Small intestine (tissue), 7 donors: ENCODE measurements around the gene SPRYD3. TPM values are rescaled to one million over a fixed set of nuclear protein-coding genes. Genes with fewer than 3 reads are reported as not detected.

ENCODE experiments used
- DNase-seq, 2 donors: peaks; one replicate each; pipeline versions ENCODE4 v3.0.0 to v3.0.0-alpha.2; 2013
- FAIRE-seq: peaks from 2 replicates; lab custom pipeline; 2012; peaks lifted over from hg19 to GRCh38; lab: Jason Lieb, UNC
- H3K27ac ChIP-seq, 3 donors: one replicate each; pipeline ENCODE4 v1.5.1; 2013; ENCODE audit warnings: low read length in 2 of 3, mild to moderate bottlenecking in 2 of 3, control low read depth in 1 of 3, inconsistent platforms in 1 of 3, low read depth in 1 of 3, moderate library complexity in 1 of 3
- H3K27me3 ChIP-seq, 3 donors: one replicate each; pipeline ENCODE4 v1.6.1; 2013; ENCODE audit warnings: low read length in 3 of 3, inconsistent platforms in 1 of 3; ENCODE audit not compliant: control insufficient read depth in 3 of 3, insufficient read depth in 3 of 3
- H3K36me3 ChIP-seq, 3 donors: one replicate each; pipeline ENCODE4 v1.6.1; 2013; ENCODE audit warnings: low read length in 3 of 3, inconsistent platforms in 1 of 3, low read depth in 1 of 3, mild to moderate bottlenecking in 1 of 3, moderate library complexity in 1 of 3; ENCODE audit not compliant: control insufficient read depth in 3 of 3, insufficient read depth in 2 of 3
- H3K4me1 ChIP-seq, 3 donors: one replicate each; pipeline ENCODE4 v1.6.1; 2013; ENCODE audit warnings: low read length in 2 of 3, inconsistent platforms in 1 of 3, low read depth in 1 of 3, mild to moderate bottlenecking in 1 of 3, moderate library complexity in 1 of 3; ENCODE audit not compliant: control insufficient read depth in 3 of 3, insufficient read depth in 2 of 3
- H3K4me3 ChIP-seq, 3 donors: one replicate each; pipeline ENCODE4 v1.5.1; 2013; ENCODE audit warnings: low read length in 3 of 3, control low read depth in 1 of 3, inconsistent platforms in 1 of 3, low read depth in 1 of 3, mild to moderate bottlenecking in 1 of 3, moderate library complexity in 1 of 3
- H3K9me3 ChIP-seq, 2 donors: one replicate each; pipeline ENCODE4 v1.6.1; 2013; ENCODE audit warnings: low read depth in 1 of 2, low read length in 1 of 2; ENCODE audit not compliant: control insufficient read depth in 2 of 2, insufficient read depth in 1 of 2
- WGBS, 3 donors: extraction: QIAGEN DNeasy Blood & Tissue Kit; methylation state at CpG; one replicate each; pipeline ENCODE4 v1.1.7; 2013; 5-methylcytosine and 5-hydroxymethylcytosine counted together
- polyA plus RNA-seq, 4 donors: library from polyadenylated mRNA; stranded (reverse) in 3 of 4; unstranded in 1 of 4; fragments of 200-250 nt in 3 of 4; fragments of 120-200 nt in 1 of 4; gene quantifications; one replicate each; pipeline versions ENCODE4 v1.2.1 to v1.2.3, GENCODE V29; 2013
- donor health status: healthy with polysubstance abuse.
- donor health status: control.
- donor health status: control.
- donor health status: Bipolar disorder and iron deficiency.
- donor health status: healthy.

The SPRYD3 gene
- polyA plus RNA-seq, 4 donors, result 19.7 to 37.6 (median 22.9) TPM

GRCh38 chr12:53060064-53060720, 19.0 kb downstream of the SPRYD3 start:
- no peak for FAIRE-seq

GRCh38 chr12:53059434-53060063, 19.6 kb downstream of the SPRYD3 start:
- Histone ChIP-seq H3K9me3 (no peaks in the 10 kb centered on the region), H3K36me3 (peaks cover 0 to 85% (median 2%) of the 10 kb centered on the region in 3 donors), H3K27me3 (no peaks in the 10 kb centered on the region), H3K4me3 (no peak overlapping the region), H3K27ac (no peak overlapping the region), H3K4me1 (peaks cover 0 to 19% (median 0%) of the 10 kb centered on the region in 3 donors)
- WGBS, 3 donors, result 84 to 90% (median 85%) methylated on average over 21 to 24 of the region's 24 CpGs
- FAIRE-seq (no peak), DNase-seq (no peak)

More at GRCh38 chr12:53060064-53060720, 19.0 kb downstream of the SPRYD3 start:
- Histone ChIP-seq H3K9me3 (no peaks in the 10 kb centered on the region), H3K36me3 (peaks cover 0 to 87% (median 3%) of the 10 kb centered on the region in 3 donors), H3K4me1 (peaks cover 0 to 15% (median 0%) of the 10 kb centered on the region in 3 donors), H3K27ac (no peak overlapping the region), H3K27me3 (no peaks in the 10 kb centered on the region), H3K4me3 (no peak overlapping the region)
- DNase-seq, result no peak
- 63 to 77% (median 70%) methylated on average over 17 of the region's 17 CpGs for WGBS, 3 donors

GRCh38 chr12:53058674-53059433, 20.3 kb downstream of the SPRYD3 start:
- H3K27ac ChIP-seq, result no peak overlapping the region
- WGBS, 3 donors, result 82 to 89% (median 85%) methylated on average over 33 to 35 of the region's 35 CpGs
- no peaks in the 10 kb centered on the region for H3K9me3 ChIP-seq
- DNase-seq, result no peak
- H3K36me3 ChIP-seq, result peaks cover 0 to 79% (median 0%) of the 10 kb centered on the region in 3 donors
- no peak overlapping the region for H3K4me3 ChIP-seq
- peaks cover 0 to 23% (median 0%) of the 10 kb centered on the region in 3 donors for H3K4me1 ChIP-seq
- FAIRE-seq, result no peak
- no peaks in the 10 kb centered on the region for H3K27me3 ChIP-seq

GRCh38 chr12:53057816-53058500, 21.2 kb downstream of the SPRYD3 start:
- Histone ChIP-seq H3K4me1 (peaks cover 0 to 32% (median 3%) of the 10 kb centered on the region in 3 donors), H3K9me3 (no peaks in the 10 kb centered on the region), H3K27me3 (no peaks in the 10 kb centered on the region), H3K27ac (no peak overlapping the region), H3K36me3 (peaks cover 0 to 78% (median 0%) of the 10 kb centered on the region in 3 donors), H3K4me3 (no peak overlapping the region)
- WGBS, 3 donors, result 83 to 87% (median 84%) methylated on average over 13 of the region's 13 CpGs
- no peak for DNase-seq
- no peak for FAIRE-seq

- H3K36me3 ChIP-seq, result peaks cover 0 to 76% (median 0%) of the 10 kb centered on the region in 3 donors
- H3K4me1 ChIP-seq, result peaks cover 0 to 40% (median 3%) of the 10 kb centered on the region in 3 donors
- 93 to 96% (median 94%) methylated on average over 7 of the region's 7 CpGs for whole genome bisulfite sequencing, 3 donors
- no peak for DNase-seq
- no peak overlapping the region for H3K27ac ChIP-seq
- H3K9me3 ChIP-seq, result no peaks in the 10 kb centered on the region
- FAIRE-seq, result no peak
- no peaks in the 10 kb centered on the region for H3K27me3 ChIP-seq
- no peak overlapping the region for H3K4me3 ChIP-seq
Measured at GRCh38 chr12:53056901-53057300, 22.3 kb downstream of the SPRYD3 start.

- H3K36me3 ChIP-seq, result peaks cover 0 to 76% (median 0%) of the 10 kb centered on the region in 3 donors
- H3K4me1 ChIP-seq, result peaks cover 0 to 40% (median 3%) of the 10 kb centered on the region in 3 donors
- H3K9me3 ChIP-seq, result no peaks in the 10 kb centered on the region
- H3K27ac ChIP-seq, result no peak overlapping the region
- H3K27me3 ChIP-seq, result no peaks in the 10 kb centered on the region
- DNase-seq, result no peak
- H3K4me3 ChIP-seq, result no peak overlapping the region
- FAIRE-seq, result no peak
- WGBS, 3 donors, result 82 to 89% (median 85%) methylated on average over 5 of the region's 5 CpGs
Measured at GRCh38 chr12:53056296-53056695, 22.9 kb downstream of the SPRYD3 start.

GRCh38 chr12:53055471-53056266, 23.5 kb downstream of the SPRYD3 start:
- H3K9me3 ChIP-seq, result no peaks in the 10 kb centered on the region
- H3K36me3 ChIP-seq, result peaks cover 0 to 72% (median 0%) of the 10 kb centered on the region in 3 donors
- WGBS, 3 donors, result 82 to 84% (median 82%) methylated on average over 15 of the region's 15 CpGs
- FAIRE-seq (no peak), DNase-seq (no peak)
- no peaks in the 10 kb centered on the region for H3K27me3 ChIP-seq
- H3K4me1 ChIP-seq, result peaks cover 0 to 40% (median 3%) of the 10 kb centered on the region in 3 donors
- H3K4me3 ChIP-seq, result no peak overlapping the region
- no peak overlapping the region for H3K27ac ChIP-seq
